Limb (tissue), 2 donors: ENCODE measurements around the gene HAO1.
"Not testable (repeated sequence)": the region's sequence is repeated elsewhere in the genome, so short reads cannot be mapped to it uniquely, and the experiment has no call there.

ENCODE experiments used
- DNase-seq, 2 donors: peaks; one replicate each; pipeline ENCODE4 v3.0.0-alpha.2; 2016; ENCODE audit errors: extremely low spot score in 2 of 2

Gene HAO1

GRCh38 chr20:7940341-7940740 is at the start of gene HAO1:
Gene HAO1, minus strand, starts transcription at chr20:7940458. Its CDS starts 36 bp downstream, at chr20:7940422.
- no peak for DNase-seq

- no peak for DNase-seq
Measured at GRCh38 chr20:7989379-7989778, 49.1 kb upstream of the HAO1 start.

- no peak for DNase-seq
Measured at GRCh38 chr20:7985916-7986315, 45.7 kb upstream of the HAO1 start.

DNA sequence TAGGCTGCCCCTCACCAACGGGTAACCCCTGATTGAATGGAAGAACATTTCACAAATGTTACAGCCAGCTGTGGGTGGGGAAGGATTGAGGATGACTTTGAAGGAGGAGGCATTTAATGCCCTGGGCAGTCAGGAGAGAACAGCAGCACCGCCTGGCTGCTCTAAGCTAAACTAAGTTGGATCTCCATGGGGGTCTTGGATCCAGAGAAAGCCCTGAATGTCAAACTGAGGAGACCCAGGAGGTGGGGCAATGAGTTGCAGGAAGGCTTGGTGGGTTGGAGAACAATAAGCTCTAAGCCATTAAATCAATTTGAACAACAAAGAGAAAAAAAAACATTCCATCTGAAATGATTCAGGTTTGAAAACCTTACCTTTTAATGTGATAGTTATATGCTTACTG is 43.9 kb upstream of the HAO1 start:
- no peak for DNase-seq

DNA sequence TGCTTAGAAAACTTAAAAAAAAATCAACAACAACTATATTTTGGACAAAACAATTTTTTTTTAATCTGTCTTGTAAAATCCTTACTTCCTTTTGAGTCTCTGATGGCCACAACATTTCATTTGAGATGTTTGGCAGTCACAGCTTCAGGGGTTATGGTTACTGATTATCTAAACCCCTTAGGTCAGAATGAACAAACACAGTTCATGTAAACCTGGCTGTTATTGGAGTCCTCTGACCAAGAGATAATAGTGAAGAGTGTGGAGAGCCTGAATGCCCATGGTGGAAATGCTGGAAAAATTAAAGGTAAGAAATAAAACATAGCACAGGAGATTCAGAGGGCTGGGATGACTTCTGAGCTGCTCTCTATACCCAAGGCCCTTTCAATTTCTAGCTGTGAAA is 41.1 kb upstream of the HAO1 start:
- no peak for DNase-seq

GRCh38 chr20:7980332-7981046 is 40.2 kb upstream of the HAO1 start:
- no peak for DNase-seq

GRCh38 chr20:7977709-7978108 is 37.5 kb upstream of the HAO1 start:
- DNase-seq = no peak

- no peak for DNase-seq
Measured at GRCh38 chr20:7975851-7976414, 35.7 kb upstream of the HAO1 start.

- no peak for DNase-seq
Measured at GRCh38 chr20:7974785-7975435, 34.7 kb upstream of the HAO1 start.

- DNase-seq = no peak
Measured at GRCh38 chr20:7971536-7972280, 31.4 kb upstream of the HAO1 start.

- no peak for DNase-seq
Measured at GRCh38 chr20:7967199-7967844, 27.1 kb upstream of the HAO1 start.

- DNase-seq = no peak
Measured at GRCh38 chr20:7966176-7966575, 25.9 kb upstream of the HAO1 start.

DNA sequence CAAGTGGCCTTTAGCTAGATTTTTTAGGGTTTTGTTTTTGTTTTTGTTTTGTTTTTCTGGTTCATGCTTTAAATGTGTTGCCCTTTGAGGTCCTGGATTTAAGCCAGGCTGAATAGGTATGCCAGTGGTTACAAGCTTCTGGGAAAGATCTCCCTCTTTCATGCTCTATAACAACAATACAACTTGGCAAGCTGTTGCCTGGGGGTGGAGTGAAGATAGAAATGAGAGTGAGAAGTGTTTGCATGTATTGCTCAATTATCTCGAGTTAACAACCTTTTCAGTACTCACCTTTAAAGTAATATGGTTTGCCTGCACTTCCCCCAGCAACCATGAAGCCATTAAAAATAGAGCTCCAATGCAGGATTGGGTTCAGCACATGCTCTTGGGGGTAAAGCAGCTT is 19.2 kb upstream of the HAO1 start:
- DNase-seq = no peak

GRCh38 chr20:7956561-7956960 is 16.3 kb upstream of the HAO1 start:
- DNase-seq = not testable (repeated sequence)

DNA sequence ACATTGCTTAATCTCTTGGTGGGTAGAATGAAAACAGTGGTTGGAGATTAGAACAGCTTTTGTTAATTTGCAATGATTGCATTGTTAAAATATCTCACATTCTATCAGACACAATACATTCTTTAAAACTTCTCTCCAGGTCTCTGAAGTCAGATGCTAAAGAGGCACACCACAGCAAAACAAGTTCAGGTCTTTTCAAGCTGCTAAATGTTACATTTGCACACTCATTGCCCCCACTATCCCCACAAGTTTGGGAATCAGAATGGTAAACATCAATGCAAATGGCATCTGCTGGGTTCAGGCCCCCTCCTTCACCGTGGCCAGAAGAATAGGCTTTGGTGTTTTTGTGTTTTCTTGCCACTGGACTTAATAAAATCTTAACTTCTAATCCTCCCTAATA is 10.1 kb upstream of the HAO1 start:
- no peak for DNase-seq

DNA sequence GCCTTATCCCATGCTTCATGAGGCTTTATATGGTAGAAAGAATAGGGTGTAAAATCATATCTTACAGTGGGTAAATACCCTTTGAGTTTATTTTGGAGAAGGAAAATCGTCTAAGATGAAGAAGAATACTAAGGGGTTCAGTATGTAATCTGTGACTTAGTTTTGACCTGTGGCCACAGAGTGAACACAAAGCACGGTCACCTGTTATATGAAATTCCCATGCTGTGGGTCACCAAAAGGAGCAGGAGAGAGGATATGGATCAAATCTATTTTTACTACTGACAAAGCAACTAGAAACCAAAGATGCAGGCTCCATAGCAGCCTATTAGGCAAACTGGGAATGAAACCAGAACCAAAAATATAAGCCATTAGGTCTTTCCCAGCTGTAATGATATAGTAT is 3.6 kb upstream of the HAO1 start:
- no peak for DNase-seq

DNA sequence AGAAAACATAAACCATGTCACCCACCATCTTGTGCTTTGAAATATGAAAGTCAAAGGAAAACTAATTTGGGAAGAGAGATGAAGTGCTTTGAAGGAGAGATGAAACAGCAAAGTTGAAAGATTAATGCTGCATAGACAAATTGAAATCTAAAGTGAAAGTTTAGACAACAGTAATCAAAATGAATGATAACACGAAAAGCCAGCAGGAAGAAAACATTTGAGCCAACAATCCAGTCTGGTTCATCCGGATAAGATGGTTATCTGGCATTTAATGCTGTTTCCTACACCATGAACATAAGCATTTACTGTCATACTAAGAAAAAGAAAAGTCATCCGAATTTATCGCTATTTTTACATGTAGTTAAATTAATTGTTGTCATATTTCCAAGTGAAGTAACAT is 595 bp downstream of the HAO1 start:
- DNase-seq = no peak

DNA sequence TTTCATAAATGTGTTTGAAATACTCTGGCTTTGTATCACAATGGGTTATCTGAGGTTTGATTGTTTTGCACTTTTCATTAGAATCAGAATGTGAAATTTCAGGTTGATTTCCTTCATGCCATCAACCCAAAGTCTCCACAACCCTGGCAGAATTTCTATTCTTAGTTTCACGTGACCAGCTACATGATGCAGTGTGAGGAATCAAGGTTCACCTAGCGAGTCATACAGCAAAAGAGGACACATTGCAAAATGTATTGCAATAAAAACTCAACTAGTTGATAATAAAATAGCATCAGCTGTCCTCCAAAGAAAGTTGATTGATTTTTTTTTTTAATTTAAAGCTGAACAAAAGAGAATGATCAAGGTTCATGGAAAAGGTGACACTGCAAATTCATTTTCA is 2.2 kb downstream of the HAO1 start:
- no peak for DNase-seq

DNA sequence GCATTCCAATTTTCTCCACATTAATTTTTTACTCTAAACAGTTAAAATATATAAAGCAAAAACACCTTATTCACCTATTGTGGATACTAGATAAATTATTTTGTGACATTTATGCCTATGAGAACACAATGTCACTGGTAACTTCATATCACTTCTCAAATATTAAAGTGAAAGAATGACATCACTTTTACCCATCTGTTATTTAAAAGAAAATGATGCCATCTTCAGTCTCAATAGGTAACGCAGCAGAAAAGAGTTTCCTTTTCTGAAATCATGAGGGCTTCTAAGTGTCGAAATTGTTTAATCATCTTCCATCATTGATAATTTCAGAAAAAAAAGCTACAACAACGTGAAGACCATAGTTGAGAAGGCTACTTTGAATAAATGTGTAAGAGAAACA is 2.9 kb downstream of the HAO1 start:
- DNase-seq = no peak

- no peak for DNase-seq
Measured at GRCh38 chr20:7935027-7935551, 5.2 kb downstream of the HAO1 start.

DNA sequence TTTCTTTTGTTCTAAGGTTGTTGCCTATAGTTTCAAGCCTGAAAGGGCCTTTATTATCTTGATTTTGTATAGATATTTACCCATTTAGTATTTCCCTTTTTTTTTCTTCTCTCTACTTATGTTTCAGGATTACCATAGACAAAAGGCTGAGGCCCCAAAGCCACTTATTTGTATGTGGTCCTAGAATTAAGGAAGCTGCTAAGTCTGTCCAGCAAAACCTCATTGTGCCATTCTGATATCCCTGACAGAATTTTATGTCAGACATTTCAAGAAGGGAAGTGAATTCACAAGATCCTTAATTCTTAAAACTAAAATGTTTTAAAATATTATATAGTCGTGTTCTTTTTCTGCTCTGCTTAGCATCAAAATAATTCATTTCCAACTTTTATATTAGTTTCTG is 6.9 kb downstream of the HAO1 start:
- no peak for DNase-seq

GRCh38 chr20:7930343-7930742 is 9.9 kb downstream of the HAO1 start:
- DNase-seq = no peak
